NOMO-1 treated with dmso at 0.1 percent for 144 hours (cell line): ENCODE results near the gene SNAI1.
"Not testable (repeated sequence)": the region's sequence is repeated elsewhere in the genome, so short reads cannot be mapped to it uniquely, and the experiment has no call there.

ENCODE experiments used
- DNase-seq: peaks from one replicate; lab custom pipeline; 2025; ENCODE audit not compliant: unreplicated experiment; lab: John Stamatoyannopoulos, UW

SNAI1 gene

DNA sequence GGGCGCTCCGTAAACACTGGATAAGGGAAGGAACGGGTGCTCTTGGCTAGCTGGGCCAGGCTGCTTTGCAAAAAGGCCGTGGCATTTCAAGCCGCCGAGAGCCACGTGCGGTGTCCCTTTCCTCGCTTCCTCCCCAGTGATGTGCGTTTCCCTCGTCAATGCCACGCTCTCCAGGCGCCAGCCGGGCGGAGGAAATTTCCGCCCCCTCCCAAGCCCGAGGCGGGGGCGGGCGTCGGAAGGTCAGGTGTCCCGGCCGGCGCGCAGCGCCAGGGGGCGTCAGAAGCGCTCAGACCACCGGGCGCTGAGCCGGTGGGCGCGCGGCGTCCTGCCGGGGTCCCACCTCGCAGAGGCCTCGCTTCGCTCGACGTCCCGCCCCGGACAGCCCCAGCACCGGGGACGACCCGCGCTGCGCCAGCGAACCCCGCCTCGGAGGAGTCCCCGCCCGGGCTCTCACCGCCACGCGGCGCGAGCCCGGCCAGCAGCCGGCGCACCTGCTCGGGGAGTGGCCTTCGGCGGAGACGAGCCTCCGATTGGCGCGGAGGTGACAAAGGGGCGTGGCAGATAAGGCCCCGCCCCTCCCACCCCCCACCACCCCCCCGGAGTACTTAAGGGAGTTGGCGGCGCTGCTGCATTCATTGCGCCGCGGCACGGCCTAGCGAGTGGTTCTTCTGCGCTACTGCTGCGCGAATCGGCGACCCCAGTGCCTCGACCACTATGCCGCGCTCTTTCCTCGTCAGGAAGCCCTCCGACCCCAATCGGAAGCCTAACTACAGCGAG, at the start of gene SNAI1:
SNAI1 (plus strand) TSS at position 635 of the 777 bp plus-strand sequence; CDS start at position 715, 80 bp downstream.
- peak; percentile 80 for DNase-seq

DNA sequence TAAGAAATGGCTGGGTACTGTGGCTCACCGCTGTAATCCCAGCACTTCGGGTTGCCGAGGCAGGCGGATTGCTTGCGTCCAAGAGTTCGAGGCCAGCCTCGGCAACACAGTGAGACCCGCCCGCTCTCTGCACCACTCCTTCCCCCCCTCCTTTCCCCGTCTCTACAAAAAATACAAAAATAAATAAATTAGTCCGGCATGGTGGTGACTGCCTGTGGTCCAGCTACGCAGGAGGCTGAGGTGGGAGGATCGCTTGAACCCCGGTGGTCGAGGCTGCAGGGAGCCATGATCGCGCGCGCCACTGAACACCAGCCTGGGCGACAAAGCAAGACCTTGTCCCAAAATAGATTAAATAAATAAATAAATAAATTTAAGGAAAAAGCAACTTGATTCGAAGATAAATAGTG, 47.0 kb upstream of the SNAI1 start:
- no peak for DNase-seq

DNA sequence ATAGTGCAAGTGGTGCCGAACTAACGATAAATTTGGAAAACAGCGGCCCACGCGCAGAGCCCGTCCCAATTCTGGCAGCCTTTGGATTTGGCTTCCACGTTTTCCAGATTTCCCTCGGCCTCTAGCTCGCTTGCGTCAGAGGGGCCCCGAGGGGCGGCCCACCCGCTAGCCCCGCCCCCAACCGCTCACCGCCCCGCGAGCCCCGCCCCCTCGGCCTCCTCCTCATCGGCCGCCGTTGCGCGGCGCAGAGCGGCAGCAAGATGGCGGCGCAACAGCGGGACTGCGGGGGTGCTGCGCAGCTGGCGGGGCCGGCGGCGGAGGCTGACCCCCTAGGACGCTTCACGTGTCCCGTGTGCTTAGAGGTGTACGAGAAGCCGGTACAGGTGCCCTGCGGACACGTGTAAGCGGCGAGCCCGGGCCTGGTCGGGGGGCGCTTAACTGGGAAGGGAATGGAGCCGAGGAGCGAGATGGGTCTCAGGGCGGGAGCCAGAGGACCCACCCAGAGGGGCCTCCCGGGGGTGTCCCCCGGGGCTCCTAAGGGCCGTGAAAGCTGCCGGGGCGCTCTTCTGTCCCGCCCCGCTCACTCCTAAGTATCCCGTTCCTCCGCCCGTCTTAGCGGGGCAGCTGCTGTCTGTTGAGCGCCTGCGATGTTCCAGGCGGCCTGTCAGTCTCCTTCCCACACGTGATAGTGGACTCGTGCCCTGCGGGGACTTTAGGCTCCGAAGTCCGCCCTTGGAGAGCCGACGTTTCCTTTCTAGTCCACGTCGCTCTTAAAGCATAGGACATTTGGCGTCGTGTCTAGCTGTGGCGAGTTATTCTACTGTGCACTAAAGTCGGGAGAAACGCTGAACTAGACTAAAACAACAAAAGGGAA, 46.4 kb upstream of the SNAI1 start, which contains the start of gene RNF114:
RNF114 (plus strand) TSS at position 245 of the 874 bp plus-strand sequence; CDS start at position 261, 16 bp downstream.
- DNase-seq, result peak; percentile 83

DNA sequence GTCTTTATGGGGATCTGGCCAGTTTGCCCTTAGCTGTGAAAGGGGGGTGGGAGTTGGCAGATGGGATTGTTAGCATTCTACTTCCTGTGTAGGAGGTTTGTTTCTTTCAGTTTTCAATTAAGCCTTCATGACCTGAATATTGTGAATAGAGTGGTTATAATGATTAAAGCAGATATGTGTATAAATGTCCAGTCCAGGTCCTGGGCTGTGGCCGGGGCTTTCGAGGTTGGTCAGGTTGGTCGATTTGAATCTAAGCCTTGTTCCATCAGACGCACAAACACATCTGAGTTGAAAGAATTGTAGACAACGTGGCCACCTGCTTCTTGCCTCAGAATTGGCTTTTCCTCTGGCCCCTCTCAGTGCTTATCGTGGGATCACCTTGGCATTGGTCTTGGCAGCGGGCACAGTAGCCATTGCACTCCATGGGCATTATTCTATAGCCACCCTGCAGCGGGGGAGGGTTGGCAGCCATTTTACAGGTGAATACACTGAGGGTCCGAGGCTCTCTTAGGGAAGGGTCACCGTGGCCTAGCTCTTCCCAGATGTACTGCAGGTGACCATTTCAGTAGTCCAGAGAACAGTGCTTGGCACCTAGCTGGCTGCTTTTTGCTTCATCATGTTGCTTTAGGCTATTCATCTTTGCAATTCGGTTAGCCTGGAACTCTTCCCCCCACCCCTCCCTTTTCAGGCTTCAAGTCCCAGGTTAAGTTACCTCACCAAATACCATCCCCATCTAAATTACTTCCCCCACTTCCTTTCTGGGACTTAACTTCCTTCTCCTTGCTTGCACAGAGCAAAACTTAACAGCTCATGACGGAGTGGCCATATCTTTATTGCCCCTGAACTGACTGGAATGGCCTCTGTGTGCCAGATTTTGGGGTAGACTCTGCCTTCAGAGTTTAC, 45.5 kb upstream of the SNAI1 start:
- peak; percentile 42 for DNase-seq

DNA sequence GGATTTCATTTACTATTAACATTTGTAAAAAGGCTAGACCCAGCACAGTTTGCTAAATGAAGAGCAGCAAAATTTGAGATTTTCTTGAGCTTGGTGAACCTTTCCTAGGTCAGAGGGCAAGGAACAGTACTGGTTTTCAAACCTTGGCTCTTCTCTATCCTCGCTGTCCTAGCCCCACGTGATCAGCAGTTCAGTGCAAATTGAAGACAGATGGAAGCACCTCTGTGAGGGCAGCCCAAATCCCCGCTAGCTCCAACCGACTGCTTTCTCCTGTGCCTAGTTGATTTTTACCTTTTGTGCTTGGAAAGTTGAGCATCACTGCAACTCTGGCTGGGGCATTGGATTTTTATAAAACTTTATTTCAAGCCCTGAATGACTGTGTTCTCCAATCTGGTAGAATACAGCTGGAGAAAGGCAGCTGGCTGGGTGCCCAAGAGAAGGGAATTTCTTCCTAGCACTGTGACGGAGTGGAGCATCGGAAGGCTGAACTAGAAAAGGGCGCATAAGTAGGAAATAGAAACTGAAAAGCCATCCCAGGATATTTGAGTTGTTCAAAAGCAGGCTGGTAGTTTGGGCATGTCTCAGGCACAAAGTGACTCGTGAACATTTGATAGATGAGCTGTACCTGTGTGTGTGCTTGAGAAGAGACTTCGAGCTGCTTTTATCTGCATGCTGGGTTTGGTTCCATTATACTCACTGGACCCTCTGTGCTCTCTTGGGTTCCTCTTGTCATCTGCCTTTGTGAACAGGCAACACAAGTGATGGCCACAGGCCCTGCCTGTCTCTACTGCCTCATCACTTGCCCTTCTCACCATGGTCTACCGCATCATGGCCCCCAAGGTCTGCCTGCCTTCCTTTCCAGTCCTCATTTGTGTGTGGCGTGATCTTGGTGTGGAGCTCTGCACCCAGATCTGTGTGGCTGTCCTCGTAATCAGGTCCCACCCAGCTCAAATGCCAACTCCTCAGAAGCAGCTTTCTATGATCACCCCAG, 44.3 kb upstream of the SNAI1 start:
- DNase-seq, result no peak

DNA sequence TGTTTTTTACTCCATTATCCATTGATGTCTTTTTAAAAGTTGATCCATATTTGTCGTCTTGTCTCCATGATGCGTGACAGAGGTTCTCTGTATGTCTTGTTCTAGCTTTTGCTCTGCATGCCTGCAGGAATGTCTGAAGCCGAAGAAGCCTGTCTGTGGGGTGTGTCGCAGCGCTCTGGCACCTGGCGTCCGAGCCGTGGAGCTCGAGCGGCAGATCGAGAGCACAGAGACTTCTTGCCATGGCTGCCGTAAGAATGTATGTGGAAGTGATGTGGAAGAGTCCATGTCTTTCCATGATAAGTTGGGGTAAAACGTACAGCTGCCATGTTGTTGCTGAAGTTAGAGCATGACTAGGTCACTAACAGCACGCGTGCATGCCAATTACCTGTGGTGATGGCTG, 41.3 kb upstream of the SNAI1 start:
- no peak for DNase-seq

DNA sequence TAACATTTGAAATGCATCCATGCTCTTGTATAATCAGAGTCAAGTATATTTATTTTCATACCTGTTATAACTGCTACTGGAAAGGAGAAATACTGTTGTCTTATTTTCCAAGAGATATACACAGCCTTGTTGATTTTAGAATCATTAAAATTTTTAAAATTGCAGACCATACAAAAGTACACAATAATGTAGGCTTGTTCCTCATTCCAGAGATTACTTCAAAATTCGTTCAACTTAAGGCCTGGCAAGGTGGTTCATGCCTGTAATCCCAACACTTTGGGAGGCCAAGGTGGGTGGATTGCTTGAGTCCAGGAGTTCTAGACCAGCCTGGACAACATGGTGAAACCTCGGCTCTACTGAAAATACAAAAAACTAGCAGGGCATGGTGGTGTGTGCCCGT, 40.5 kb upstream of the SNAI1 start:
- no peak for DNase-seq

DNA sequence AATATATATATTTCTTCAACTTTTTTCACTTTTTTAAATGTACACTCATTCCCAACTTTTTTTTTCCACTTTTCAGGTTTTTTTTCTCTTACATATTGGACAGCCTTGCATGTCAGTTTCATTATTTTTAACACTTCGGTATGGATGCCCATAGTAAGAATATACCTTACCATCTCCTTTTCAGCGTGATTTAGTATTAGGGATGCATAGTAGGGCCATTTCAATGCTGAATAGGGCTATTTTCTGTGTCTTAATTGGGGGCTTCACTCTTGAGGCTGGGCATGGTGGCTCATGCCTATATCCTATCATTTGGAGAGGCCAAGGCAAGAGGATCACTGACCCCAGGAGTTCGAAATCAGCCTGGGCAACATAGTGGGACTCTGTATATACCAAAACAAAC, 39.8 kb upstream of the SNAI1 start:
- DNase-seq, result no peak

DNA sequence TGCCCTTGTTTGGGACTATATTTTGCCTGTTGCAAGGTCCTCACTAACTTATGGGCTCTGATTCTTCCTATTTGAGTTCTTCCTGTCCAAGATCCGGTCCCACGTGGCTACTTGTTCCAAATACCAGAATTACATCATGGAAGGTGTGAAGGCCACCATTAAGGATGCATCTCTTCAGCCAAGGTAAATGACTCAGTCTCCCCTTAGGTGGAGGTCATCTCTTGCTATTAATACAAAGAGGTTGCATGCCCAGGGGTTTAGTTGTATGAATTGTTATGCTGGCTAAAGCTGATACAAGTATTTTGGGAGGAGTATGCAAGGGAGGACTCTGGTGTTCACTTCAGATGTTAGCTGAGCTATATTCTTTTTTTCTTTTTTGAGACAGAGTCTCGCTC, 37.5 kb upstream of the SNAI1 start:
- DNase-seq, result no peak

DNA sequence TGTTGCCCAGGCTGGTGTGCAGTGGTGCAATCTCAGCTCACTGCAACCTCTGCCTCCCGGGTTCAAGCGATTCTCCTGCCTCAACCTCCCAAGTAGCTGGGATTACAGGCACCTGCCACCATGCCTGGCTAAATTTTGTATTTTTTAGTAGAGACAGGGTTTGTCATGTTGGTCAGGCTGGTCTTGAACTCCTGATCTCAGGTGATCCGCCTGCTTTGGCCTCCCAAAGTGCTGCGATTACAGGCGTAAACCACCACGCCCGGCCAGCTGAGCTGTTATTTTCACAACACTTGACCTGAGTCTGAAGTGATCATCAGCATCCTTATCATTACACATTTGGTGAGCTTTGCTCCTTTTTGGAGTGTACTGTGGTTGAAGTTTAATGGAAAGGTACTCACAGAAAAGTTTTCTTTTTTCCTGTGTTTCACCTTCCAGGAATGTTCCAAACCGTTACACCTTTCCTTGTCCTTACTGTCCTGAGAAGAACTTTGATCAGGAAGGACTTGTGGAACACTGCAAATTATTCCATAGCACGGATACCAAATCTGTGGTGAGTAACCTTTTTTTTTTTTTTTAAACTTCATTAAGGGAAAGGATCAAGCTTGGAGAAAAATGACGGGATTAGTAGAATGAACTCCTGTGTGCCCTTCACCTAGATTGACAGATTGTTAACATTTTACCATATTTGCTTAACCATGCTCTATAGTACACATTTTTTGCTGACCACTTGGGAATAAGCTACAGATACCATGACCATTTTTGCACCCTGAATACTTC, 36.9 kb upstream of the SNAI1 start:
- no peak for DNase-seq

DNA sequence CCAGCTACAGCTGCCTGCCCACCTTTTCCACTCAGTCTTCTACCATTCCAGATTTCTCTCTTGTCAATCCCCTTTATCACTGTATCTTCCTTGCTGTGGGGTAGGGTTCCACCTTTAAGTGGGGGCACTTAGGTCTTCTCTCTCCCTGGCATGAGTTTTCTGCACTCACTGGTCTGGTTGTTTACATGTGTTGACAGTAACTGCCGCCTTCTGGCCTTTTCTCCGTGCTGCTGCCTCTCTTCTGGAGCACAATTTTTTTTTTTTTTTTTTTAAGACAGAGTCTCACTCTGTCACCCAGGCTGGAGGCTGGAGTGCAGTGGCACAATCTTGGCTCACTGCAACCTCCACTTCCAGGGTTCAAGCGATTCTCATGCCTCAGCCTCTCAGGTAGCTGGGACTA, 34.6 kb upstream of the SNAI1 start:
- no peak for DNase-seq

DNA sequence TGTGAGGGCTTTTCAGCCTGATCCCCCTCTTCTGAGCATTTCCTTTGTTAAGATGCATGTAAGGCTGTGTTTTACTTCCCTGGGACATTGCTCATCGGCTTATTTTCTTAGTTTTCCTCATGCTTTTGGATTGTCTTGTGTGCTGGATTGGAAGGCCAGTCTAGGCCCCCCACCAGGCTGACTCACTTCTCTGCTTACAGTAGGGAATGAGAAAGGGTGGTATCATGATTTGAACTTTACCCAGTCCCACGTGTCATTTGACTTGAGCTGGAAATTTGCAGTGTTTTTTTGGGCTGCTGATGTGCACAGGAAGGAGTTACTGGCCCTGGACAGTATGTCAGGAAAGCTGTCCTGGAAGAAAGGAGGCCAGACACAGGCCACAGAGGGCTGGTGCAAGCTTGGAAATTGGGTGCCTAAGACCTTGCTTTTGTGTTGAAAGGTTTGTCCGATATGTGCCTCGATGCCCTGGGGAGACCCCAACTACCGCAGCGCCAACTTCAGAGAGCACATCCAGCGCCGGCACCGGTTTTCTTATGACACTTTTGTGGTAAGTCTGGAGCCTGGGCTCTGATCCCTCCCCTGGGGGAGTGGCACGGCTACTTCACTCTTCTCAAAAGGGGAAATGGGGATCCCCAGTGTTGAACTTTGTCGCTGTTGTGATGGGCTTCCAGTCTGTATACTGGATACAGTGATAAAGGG, 33.8 kb upstream of the SNAI1 start:
- DNase-seq, result no peak

DNA sequence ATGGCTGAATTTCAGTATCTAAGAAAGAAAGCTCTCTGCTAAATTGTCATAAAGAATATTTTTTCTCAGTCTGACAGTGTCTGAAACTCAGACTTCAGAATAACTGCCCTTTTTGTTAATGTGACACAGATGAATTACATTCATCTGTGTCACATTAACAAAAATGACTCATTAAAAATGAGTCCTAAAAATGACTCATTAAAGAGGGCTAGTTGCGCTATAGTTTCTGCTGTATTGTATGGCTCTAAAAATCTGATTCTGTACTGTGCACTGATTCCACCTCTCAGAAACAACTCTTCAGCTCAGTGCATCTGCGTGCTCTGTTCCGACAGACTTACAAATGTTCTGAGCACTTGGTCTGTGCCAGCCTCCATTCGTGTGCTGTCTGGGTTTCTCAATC, 31.6 kb upstream of the SNAI1 start:
- no peak for DNase-seq

DNA sequence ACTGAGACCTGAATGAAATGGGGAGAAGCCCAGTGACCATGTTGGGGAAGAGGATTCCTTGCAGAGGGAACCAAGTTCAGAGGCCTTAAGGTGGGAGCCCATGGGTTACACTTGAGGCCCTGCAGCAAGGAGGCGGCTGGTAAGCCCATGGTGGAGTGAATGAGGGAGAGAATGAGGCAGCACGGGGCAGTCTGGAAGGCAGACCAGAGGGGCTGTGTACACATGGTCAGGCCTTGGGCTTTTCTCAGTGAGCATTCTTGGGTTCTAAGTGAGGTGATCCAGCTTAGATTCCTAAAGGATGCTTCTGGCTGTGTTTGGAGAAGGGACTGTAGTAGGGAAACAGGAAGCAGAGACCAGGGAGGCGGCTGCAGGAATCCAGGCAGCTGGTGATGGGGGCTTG, 27.6 kb upstream of the SNAI1 start:
- DNase-seq, result no peak

DNA sequence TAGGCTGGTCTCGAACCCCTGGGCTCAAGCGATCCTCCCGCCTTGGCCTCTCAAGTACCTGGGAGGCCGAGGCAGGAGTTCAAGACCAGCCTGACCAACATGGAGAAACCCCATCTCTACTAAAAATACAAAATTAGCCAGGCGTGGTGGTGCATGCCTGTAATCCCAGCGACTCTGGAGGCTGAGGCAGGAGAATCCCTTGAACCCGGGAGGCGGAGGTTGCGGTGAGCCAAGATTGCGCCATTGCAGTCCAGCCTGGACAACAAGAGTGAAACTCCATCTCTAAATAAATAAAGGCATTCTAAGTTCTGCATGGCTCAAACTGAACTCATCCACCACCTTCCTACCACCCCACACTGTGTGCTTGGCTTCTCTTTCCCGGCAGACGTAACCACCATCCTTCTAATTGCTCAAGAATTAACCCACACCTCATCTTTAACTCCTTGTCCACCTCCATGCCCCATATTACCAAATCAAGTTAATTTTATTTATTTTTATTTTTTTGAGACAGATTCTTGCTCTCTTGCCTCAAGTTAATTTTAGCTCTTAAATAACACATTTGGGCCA, 26.9 kb upstream of the SNAI1 start:
- not testable (repeated sequence) for DNase-seq

DNA sequence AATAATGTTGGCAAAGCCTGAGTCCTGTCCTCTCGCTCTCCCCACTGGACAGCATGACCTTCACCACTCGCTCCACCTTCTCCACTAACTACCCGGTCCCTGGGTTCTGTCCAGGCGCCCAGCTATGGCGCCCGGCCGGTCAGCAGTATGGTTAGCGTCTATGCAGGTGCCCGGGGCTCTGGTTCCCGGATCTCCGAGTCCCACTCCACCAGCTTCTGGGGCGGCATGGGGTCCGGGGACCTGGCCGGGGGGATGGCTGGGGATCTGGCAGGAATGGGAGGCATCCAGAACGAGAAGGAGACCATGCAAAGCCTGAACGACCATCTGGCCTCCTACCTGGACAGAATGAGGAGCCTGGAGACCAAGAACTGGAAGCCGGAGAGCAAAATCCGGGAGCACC, 26.1 kb upstream of the SNAI1 start:
- no peak for DNase-seq

DNA sequence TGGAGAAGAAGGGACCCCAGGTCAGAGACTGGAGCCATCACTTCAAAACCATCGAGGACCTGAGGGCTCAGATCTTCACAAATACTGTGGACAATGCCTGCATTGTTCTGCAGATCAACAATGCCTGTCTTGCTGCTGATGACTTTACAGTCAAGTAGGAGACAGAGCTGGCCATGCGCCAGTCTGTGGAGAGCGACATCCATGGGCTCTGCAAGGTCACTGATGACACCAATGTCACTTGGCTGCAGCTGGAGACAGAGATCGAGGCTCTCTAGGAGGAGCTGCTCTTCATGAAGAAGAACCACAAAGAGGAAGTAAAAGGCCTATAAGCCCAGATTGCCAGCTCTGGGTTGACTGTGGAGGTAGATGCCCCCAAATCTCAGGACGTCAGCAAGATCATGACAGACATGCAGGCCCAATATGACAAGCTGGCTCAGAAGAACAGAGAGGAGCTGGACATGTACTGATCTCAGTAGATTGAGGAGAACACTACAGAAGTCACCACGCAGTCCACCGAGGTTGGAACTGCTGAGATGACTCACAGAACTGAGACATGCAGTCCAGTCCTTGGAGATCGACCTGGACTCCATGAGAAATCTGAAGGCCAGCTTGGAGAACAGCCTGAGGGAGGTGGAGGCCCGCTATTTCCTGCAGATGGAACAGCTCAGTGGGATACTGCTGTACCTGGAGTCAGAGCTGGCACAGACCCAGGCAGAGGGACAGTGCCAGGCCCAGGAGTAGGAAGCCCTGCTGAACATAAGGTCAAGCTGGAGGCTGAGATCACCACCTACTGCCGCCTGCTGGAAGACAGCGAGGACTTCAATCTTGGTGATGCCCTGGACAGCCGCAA, 25.5 kb upstream of the SNAI1 start:
- peak; percentile 9 for DNase-seq
